Measurements from ENCODE around the gene HOPX.
"Not testable (repeated sequence)": the region's sequence is repeated elsewhere in the genome, so short reads cannot be mapped to it uniquely, and the experiment has no call there.

The HOPX gene

GRCh38 chr4:56681158-56681852 lies at the start of gene HOPX:
Gene HOPX, minus strand, starts transcription at chr4:56681296. Its CDS starts 23,480 bp downstream, at chr4:56657816.
- DNase-seq: no peak

DNA sequence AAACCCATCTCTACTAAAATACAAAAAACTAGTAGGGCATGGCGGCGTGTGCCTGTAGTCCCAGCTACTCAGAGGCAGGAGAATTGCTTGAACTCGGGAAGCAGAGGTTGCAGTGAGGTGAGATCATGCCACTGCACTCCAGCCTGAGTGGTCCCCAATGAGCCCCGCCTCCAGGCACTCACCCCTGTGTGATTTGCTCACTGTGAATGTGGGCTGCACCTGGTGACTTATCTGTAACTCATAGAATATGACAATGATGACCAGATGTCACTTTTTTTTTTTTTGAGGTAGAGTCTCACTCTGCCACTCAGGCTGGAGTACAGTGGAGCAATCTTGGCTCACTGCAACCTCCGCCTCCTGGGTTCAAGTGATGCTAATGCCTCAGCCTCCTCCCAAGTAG lies 49.0 kb upstream of the HOPX start:
- DNase-seq: no peak

GRCh38 chr4:56728512-56728911 lies 47.4 kb upstream of the HOPX start:
- no peak for DNase-seq

DNA sequence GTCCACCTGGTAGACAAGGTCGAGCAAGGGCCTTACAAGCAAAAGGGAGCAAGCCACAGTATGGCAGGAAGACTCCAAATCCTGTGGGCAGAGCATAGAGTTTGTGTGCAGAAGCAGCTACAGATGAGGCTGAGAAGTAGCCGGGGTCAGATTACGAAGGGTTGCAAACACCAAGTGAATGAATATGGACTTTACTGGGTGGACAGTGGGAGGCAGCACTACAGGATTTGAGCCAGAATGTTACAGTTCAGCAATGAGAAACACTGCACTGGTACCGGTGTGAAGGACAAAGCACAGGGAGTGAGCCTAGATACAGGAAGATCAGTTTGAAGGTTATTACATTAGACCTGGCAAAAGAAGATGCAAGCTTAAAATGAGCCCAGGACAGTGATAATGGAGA lies 46.1 kb upstream of the HOPX start:
- DNase-seq: no peak

- DNase-seq: not testable (repeated sequence)
These were observed 45.5 kb upstream of the HOPX start for GRCh38 chr4:56726593-56726992.

GRCh38 chr4:56723659-56724230 lies 42.6 kb upstream of the HOPX start:
- DNase-seq: no peak

DNA sequence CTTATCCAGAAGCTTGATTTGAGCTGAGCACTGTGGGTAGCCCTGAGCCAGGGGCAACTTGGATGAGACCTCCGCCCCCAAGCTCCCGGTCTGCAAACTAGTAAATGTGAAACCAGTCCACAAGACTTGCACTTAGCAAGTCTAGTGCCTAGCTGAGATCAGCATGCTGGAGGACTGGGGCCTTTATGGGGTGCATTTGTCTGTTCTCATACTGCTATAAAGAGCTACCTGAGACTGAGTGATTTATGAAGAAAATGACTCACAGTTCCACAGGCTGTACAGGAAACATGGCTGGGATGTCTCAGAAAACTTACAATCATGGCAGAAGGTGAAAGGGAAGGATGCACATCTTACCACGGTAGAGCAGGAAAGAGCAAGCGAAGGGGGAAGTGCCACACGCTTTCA lies 42.1 kb upstream of the HOPX start:
- no peak for DNase-seq

DNA sequence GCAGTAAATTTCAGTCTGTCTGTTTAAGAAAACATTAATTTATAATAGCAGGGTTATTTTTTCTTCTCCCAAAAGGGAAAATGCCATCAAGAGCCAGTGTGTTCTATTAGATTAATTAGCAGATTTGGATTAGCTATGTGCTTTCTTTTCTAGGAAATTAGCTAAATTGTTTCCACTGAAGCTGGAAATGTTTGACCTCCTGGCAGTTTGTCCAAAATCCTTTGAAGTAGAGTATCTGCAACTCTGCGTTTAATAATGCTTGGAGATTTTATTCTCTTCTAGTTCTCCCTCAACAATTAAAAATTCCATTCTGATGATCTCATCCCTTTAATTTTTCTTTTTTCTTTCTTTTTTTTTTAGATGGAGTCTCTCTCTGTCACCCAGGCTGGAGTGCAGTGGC lies 27.1 kb upstream of the HOPX start:
- DNase-seq: no peak

DNA sequence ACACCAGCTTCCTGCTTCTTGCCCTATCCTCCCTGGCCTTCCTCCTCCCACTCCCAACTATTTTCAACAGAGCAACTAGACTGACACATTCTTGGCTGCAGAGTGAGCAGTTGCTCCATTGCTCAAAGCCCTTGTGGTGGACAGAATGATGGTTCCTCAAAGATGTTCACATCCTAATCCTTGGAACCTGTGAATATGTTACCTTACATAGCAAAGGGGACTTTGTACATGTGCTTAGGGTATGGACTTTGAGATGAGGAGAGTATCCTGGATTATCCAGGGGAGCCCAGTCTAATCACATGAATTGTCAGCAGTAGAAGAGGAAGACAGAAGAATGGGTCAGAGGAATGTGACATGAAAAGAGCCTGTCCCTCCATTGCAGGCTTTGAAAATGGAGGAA lies 24.9 kb upstream of the HOPX start:
- no peak for DNase-seq

- no peak for DNase-seq
These were observed 24.2 kb upstream of the HOPX start for GRCh38 chr4:56705334-56705733.

DNA sequence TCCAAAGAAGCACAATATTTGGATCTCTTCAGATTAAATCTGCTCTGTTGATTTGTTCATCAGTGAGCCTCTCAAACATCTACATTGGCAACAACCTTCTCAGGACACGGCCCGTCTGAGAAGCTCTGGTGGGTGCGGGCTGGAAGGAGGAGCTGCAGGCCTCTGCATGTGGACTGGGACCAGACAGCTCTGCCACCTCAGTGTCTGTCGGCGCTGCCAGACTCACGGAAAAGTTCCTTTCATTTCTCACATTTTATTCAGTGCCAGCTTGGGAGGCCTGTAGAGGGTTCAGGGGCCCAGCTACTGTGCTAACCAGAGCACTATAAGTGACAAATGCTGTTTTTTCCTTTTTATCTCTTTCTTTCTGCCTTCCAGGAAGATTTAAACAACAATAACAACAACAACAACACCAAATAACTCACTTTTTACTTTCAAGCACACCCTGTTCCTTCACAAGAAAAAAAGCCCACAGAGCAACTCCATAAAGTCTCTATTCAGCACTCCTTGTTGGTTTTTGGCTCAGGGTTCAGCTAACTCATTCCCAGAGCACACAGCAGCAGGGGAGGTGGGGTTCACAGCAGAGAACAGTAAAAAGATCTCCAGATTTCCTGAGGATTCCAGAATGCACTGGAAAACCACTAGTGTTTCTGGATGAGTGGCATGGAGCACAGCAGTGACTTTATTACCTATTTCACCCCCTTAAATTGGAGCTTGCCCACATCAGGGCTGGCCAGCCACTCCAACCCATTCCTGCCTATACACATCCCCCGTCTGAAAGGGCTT lies 23.2 kb upstream of the HOPX start:
- no peak for DNase-seq

DNA sequence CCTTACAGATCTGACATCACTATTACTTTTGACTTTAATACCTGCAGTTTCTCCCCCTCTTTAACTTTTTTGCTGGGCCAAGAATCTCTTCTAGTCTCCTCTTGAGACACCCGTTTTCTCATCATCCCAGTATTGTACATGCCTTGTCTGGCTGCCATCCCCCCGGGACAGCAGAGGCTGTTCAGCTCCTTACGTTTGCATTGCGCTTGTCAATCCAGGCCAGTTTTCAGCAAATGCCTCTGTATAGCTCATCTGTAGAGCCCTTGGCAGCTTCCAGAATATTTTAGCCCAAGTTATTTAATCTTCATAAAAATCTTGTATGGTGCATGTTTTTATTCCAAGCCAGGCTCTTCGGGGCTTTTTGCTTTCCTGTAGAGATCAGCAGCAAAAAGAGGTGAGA lies 22.3 kb upstream of the HOPX start:
- no peak for DNase-seq

GRCh38 chr4:56701644-56702043 lies 20.5 kb upstream of the HOPX start:
- DNase-seq: no peak

GRCh38 chr4:56701161-56701480 lies 20.0 kb upstream of the HOPX start:
- no peak for DNase-seq

DNA sequence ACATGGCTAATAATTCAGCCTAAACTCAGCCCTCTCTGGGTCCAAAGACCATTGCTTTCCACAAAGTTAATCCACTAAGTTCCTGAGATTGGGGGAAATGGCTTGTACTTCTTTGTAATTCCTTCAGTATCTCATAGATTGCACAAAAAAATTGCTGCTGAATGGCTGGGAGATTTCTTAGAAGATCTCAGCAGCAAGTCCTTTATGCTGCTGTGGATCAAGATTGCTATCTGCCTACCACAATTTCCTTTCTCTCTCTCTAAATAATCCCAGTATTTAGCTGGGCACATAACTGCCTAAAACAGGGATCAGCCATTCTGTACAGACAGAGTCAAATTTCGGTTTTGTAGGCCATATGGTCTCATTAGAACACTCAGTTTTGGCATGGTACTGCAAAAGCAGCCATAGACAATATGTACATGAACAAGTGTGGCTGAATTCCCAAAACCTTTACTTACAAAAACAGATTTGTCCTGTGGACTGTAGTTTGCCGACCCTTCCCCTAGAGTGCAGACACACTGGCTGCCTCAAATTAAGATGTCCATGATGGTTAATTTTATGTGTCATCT lies 18.5 kb upstream of the HOPX start:
- no peak for DNase-seq

GRCh38 chr4:56698329-56698728 lies 17.2 kb upstream of the HOPX start:
- DNase-seq: no peak

GRCh38 chr4:56696056-56696455 lies 15.0 kb upstream of the HOPX start:
- no peak for DNase-seq

DNA sequence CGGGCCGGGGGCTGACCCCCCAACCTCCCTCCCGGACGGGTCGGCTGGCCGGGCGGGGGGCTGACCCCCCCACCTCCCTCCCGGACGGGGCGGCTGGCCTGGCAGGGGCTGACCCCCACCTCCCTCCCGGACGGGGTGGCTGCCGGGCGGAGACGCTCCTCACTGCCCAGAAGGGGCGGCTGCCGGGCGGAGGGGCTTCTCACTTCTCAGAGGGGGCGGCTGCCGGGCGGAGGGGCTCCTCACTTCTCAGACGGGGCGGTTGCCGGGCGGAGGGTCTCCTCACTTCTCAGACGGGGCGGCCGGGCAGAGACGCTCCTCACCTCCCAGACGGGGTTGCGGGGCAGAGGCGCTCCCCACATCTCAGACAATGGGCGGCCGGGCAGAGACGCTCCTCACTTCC lies 12.4 kb upstream of the HOPX start:
- DNase-seq: not testable (repeated sequence)

GRCh38 chr4:56692576-56692975 lies 11.5 kb upstream of the HOPX start:
- no peak for DNase-seq

DNA sequence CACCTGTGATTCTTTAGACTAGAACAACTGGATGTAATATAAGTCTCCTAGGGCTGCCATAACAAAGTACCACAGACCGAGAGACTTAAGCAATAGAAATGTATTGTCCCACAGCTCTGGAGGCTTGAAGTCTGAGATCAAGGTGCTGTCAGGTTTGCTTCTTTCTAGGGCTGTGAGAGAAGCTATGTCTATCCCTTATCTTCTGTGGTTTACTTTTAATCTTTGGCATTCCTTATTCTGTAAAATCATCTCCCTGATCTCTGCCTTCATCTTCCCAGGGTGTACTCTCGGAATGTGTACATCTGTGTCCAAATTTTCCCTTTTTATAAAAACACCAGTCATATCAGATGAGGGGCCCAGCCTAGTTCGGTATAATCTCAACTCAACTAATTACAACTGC lies 10.3 kb upstream of the HOPX start:
- DNase-seq: no peak

GRCh38 chr4:56690393-56690792 lies 9.3 kb upstream of the HOPX start:
- DNase-seq: no peak

DNA sequence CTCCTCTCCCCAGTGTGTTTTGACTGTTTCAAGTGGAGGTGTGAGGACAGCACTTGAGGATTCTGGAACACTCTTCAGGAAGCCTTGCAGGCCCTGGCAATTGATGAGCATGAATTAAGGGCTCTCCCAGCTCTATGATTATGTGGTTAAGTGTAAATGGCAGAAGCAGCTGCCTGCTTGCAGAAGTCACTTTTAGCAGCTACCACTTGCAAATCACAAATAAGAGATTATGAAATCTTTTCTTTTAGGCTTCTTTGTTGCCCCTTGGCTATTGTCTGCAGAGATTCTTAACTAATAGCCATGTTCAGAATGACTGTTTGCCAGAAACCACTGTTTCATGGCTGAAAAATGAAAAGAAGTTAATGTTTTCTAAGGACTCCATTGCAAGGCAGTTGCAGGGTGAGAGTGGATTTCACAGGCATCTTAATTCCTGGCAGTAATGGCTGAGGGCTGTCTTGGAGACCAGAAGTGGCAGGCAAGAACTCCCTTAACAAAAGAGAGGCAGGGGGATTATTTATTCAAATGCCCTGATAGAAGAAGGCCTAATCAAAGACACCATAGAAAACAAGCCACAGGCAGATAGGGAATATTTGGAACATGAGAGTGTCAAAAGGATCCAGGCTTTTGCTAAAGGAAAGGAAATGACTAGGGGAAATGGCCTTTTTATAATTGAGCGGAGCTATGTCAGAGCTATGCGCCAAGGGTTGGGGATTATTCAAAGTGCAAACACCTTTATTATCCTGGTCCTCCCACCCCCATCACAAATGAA lies 8.3 kb upstream of the HOPX start:
- DNase-seq: no peak

GRCh38 chr4:56688094-56688647 lies 7.1 kb upstream of the HOPX start:
- no peak for DNase-seq
